Measurements from ENCODE around the gene PEAR1.

DNA sequence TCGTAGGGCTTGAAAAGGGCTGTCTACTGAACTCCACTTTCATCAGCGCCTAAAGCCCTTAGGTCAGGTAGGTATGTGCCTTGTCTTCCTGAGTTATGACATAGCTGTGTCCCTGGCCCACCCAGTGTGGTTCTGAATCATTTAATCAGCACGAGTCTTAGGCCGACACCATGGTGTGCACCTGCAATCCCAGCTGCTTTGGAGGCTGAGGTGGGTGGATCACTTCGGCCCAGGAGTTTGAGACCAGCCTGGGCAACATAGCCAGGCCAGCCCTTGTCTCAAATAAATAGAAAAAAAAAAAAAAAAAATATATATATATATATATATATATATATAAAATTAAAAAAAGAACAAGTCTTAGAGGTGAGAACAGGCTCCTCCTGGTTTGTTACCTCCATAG lies 42.7 kb downstream of the PEAR1 start:
- TF ChIP-seq RFX5 (IDR thresholded peaks at IDR 0.05; ENCODE audit: low read length) (no peak), EZH2phosphoT487 (IDR thresholded peaks at IDR 0.05; ENCODE audit: borderline replicate concordance, low read depth) (no peak), MXI1 (IDR thresholded peaks at IDR 0.05; ENCODE audit: low read depth, low read length) (no peak), POLR2AphosphoS5 (IDR thresholded peaks at IDR 0.05; ENCODE audit: low read depth, low read length) (no peak), TAF1 (IDR thresholded peaks at IDR 0.05; ENCODE audit: borderline replicate concordance, low read depth, low read length) (no peak), GATA2 (CRISPR knock-in tag; IDR thresholded peaks at IDR 0.05) (no peak), EP300 (IDR thresholded peaks at IDR 0.05; ENCODE audit: borderline replicate concordance in 1 of 2, low read depth in 1 of 2, low read length in 1 of 2) (no peak)
- TF ChIP-seq, protein P1, sequence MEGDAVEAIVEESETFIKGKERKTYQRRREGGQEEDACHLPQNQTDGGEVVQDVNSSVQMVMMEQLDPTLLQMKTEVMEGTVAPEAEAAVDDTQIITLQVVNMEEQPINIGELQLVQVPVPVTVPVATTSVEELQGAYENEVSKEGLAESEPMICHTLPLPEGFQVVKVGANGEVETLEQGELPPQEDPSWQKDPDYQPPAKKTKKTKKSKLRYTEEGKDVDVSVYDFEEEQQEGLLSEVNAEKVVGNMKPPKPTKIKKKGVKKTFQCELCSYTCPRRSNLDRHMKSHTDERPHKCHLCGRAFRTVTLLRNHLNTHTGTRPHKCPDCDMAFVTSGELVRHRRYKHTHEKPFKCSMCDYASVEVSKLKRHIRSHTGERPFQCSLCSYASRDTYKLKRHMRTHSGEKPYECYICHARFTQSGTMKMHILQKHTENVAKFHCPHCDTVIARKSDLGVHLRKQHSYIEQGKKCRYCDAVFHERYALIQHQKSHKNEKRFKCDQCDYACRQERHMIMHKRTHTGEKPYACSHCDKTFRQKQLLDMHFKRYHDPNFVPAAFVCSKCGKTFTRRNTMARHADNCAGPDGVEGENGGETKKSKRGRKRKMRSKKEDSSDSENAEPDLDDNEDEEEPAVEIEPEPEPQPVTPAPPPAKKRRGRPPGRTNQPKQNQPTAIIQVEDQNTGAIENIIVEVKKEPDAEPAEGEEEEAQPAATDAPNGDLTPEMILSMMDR (IDR thresholded peaks at IDR 0.05) = no peak
